Immature natural killer cell (primary cell): ENCODE measurements around the gene HPSE2. TPM values are rescaled to one million over a fixed set of nuclear protein-coding genes. Genes with fewer than 3 reads are reported as not detected.

Experiments used
- DNase-seq, 3 donors: peaks; one replicate each; pipeline ENCODE4 v3.0.0; 2022; ENCODE audit warnings: mixed read lengths in 1 of 3
- H3K27ac Mint-ChIP-seq, 6 donors: one replicate each; pipeline ENCODE4 v1.8.0; 2020; ENCODE audit warnings: mixed read lengths in 6 of 6, mild to moderate bottlenecking in 5 of 6, inconsistent platforms in 4 of 6, moderate library complexity in 3 of 6
- H3K27me3 Mint-ChIP-seq, 3 donors: one replicate each; pipeline ENCODE4 v1.8.0; 2020 to 2021; ENCODE audit warnings: low read depth in 3 of 3, mild to moderate bottlenecking in 3 of 3, mixed read lengths in 3 of 3, moderate library complexity in 3 of 3, inconsistent platforms in 1 of 3
- H3K36me3 Mint-ChIP-seq, 3 donors: one replicate each; pipeline ENCODE4 v1.8.0; 2020; ENCODE audit warnings: mixed read lengths in 3 of 3, inconsistent platforms in 2 of 3, mild to moderate bottlenecking in 2 of 3
- H3K4me1 Mint-ChIP-seq, 2 donors: one replicate each; pipeline ENCODE4 v1.8.0; 2020; ENCODE audit warnings: inconsistent platforms in 2 of 2, mild to moderate bottlenecking in 2 of 2, mixed read lengths in 2 of 2, moderate library complexity in 1 of 2
- H3K4me3 Mint-ChIP-seq, 5 donors: one replicate each; pipeline ENCODE4 v1.8.0; 2020; ENCODE audit warnings: mild to moderate bottlenecking in 5 of 5, mixed read lengths in 5 of 5, inconsistent platforms in 3 of 5, moderate library complexity in 3 of 5
- H3K9me3 Mint-ChIP-seq, 6 donors: one replicate each; pipeline ENCODE4 v1.8.0; 2020; ENCODE audit warnings: mild to moderate bottlenecking in 6 of 6, mixed read lengths in 6 of 6, inconsistent platforms in 4 of 6, moderate library complexity in 3 of 6
- polyA plus RNA-seq, 3 donors: library from polyadenylated mRNA; unstranded; fragments of 300-500 nt; fragmentation: Illumina TruSeq; gene quantifications; one replicate each; pipeline ENCODE4 v1.2.3, GENCODE V29; 2021

HPSE2 gene
- polyA plus RNA-seq, 3 donors from 2014 or later = not detected

- no peaks in the 10 kb centered on the region for H3K36me3 Mint-ChIP-seq
- H3K9me3 Mint-ChIP-seq = peaks cover 0 to 9% (median 2%) of the 10 kb centered on the region in 6 donors
- H3K27me3 Mint-ChIP-seq = peaks cover 0 to 3% (median 0%) of the 10 kb centered on the region in 3 donors
- H3K27ac Mint-ChIP-seq = no peak overlapping the region
- H3K4me3 Mint-ChIP-seq = no peak overlapping the region
- H3K4me1 Mint-ChIP-seq = no peaks in the 10 kb centered on the region
- no peak for DNase-seq
Measured at GRCh38 chr10:98878418-98878817, 357.2 kb downstream of the HPSE2 start.

- no peak for DNase-seq
- no peak overlapping the region for H3K27ac Mint-ChIP-seq
- H3K36me3 Mint-ChIP-seq = no peaks in the 10 kb centered on the region
- peaks cover 0 to 3% (median 0%) of the 10 kb centered on the region in 3 donors for H3K27me3 Mint-ChIP-seq
- H3K9me3 Mint-ChIP-seq = peaks cover 0 to 6% (median 1%) of the 10 kb centered on the region in 6 donors
- no peaks in the 10 kb centered on the region for H3K4me1 Mint-ChIP-seq
- H3K4me3 Mint-ChIP-seq = no peak overlapping the region
Measured at GRCh38 chr10:98861962-98862361, 373.7 kb downstream of the HPSE2 start.

- Mint-ChIP-seq H3K4me3 (no peak overlapping the region), H3K9me3 (peaks cover 0 to 6% (median 0%) of the 10 kb centered on the region in 6 donors), H3K27me3 (peaks cover 0 to 5% (median 1%) of the 10 kb centered on the region in 3 donors), H3K36me3 (no peaks in the 10 kb centered on the region), H3K4me1 (no peaks in the 10 kb centered on the region), H3K27ac (no peak overlapping the region)
- DNase-seq = no peak
Measured at GRCh38 chr10:98858525-98858924, 377.1 kb downstream of the HPSE2 start.

- Mint-ChIP-seq H3K27ac (no peak overlapping the region), H3K27me3 (peaks cover 0 to 2% (median 1%) of the 10 kb centered on the region in 3 donors), H3K4me1 (no peaks in the 10 kb centered on the region), H3K9me3 (peaks cover 0 to 3% (median 0%) of the 10 kb centered on the region in 6 donors), H3K36me3 (no peaks in the 10 kb centered on the region), H3K4me3 (no peak overlapping the region)
- no peak for DNase-seq
Measured at GRCh38 chr10:98855403-98856189, 380.1 kb downstream of the HPSE2 start.

GRCh38 chr10:98852686-98853085 lies 383.0 kb downstream of the HPSE2 start:
- no peak for DNase-seq
- Mint-ChIP-seq H3K27me3 (peaks cover 0 to 2% (median 1%) of the 10 kb centered on the region in 3 donors), H3K27ac (no peak overlapping the region), H3K4me3 (no peak overlapping the region), H3K9me3 (peaks cover 0 to 3% (median 0%) of the 10 kb centered on the region in 6 donors), H3K36me3 (no peaks in the 10 kb centered on the region), H3K4me1 (no peaks in the 10 kb centered on the region)

- Mint-ChIP-seq H3K9me3 (peaks cover 0 to 3% (median 0%) of the 10 kb centered on the region in 6 donors), H3K4me1 (no peaks in the 10 kb centered on the region), H3K27ac (no peak overlapping the region), H3K27me3 (no peaks in the 10 kb centered on the region), H3K36me3 (no peaks in the 10 kb centered on the region), H3K4me3 (no peak overlapping the region)
- DNase-seq = no peak
Measured at GRCh38 chr10:98848361-98848760, 387.3 kb downstream of the HPSE2 start.

GRCh38 chr10:98846787-98847186 lies 388.9 kb downstream of the HPSE2 start:
- H3K36me3 Mint-ChIP-seq = no peaks in the 10 kb centered on the region
- H3K4me3 Mint-ChIP-seq = no peak overlapping the region
- H3K4me1 Mint-ChIP-seq = no peaks in the 10 kb centered on the region
- no peaks in the 10 kb centered on the region for H3K27me3 Mint-ChIP-seq
- no peak for DNase-seq
- peaks cover 0 to 3% (median 0%) of the 10 kb centered on the region in 6 donors for H3K9me3 Mint-ChIP-seq
- no peak overlapping the region for H3K27ac Mint-ChIP-seq

GRCh38 chr10:98833542-98833941 lies 402.1 kb downstream of the HPSE2 start:
- no peaks in the 10 kb centered on the region for H3K36me3 Mint-ChIP-seq
- peaks cover 0 to 3% (median 0%) of the 10 kb centered on the region in 3 donors for H3K27me3 Mint-ChIP-seq
- H3K4me1 Mint-ChIP-seq = no peaks in the 10 kb centered on the region
- DNase-seq = no peak
- H3K9me3 Mint-ChIP-seq = peaks cover 0 to 5% (median 1%) of the 10 kb centered on the region in 6 donors
- H3K27ac Mint-ChIP-seq = no peak overlapping the region
- H3K4me3 Mint-ChIP-seq = no peak overlapping the region

- Mint-ChIP-seq H3K27ac (no peak overlapping the region), H3K27me3 (peaks cover 0 to 3% (median 0%) of the 10 kb centered on the region in 3 donors), H3K4me1 (no peaks in the 10 kb centered on the region), H3K9me3 (peaks cover 0 to 12% (median 1%) of the 10 kb centered on the region in 6 donors), H3K36me3 (no peaks in the 10 kb centered on the region), H3K4me3 (no peak overlapping the region)
- no peak for DNase-seq
Measured at GRCh38 chr10:98832738-98833137, 402.9 kb downstream of the HPSE2 start.

GRCh38 chr10:98832196-98832595 lies 403.5 kb downstream of the HPSE2 start:
- DNase-seq = no peak
- Mint-ChIP-seq H3K4me3 (no peak overlapping the region), H3K36me3 (no peaks in the 10 kb centered on the region), H3K27ac (no peak overlapping the region), H3K4me1 (no peaks in the 10 kb centered on the region), H3K27me3 (peaks cover 0 to 3% (median 0%) of the 10 kb centered on the region in 3 donors), H3K9me3 (peaks cover 0 to 12% (median under 1%) of the 10 kb centered on the region in 6 donors)

- H3K27ac Mint-ChIP-seq = no peak overlapping the region
- no peaks in the 10 kb centered on the region for H3K36me3 Mint-ChIP-seq
- DNase-seq = no peak
- H3K9me3 Mint-ChIP-seq = peaks cover 0 to 12% (median under 1%) of the 10 kb centered on the region in 6 donors
- H3K4me3 Mint-ChIP-seq = no peak overlapping the region
- peaks cover 0 to 1% (median 0%) of the 10 kb centered on the region in 3 donors for H3K27me3 Mint-ChIP-seq
- no peaks in the 10 kb centered on the region for H3K4me1 Mint-ChIP-seq
Measured at GRCh38 chr10:98831391-98831790, 404.3 kb downstream of the HPSE2 start.

GRCh38 chr10:98825741-98826140 lies 409.9 kb downstream of the HPSE2 start:
- DNase-seq = no peak
- H3K36me3 Mint-ChIP-seq = no peaks in the 10 kb centered on the region
- H3K27me3 Mint-ChIP-seq = peaks cover 1 to 2% (median 1%) of the 10 kb centered on the region in 3 donors
- peaks cover 0 to 16% (median 2%) of the 10 kb centered on the region in 6 donors for H3K9me3 Mint-ChIP-seq
- no peaks in the 10 kb centered on the region for H3K4me1 Mint-ChIP-seq
- H3K4me3 Mint-ChIP-seq = no peak overlapping the region
- H3K27ac Mint-ChIP-seq = no peak overlapping the region

GRCh38 chr10:98817396-98817795 lies 418.3 kb downstream of the HPSE2 start:
- DNase-seq = no peak
- no peak overlapping the region for H3K27ac Mint-ChIP-seq
- H3K36me3 Mint-ChIP-seq = no peaks in the 10 kb centered on the region
- H3K4me3 Mint-ChIP-seq = no peak overlapping the region
- H3K9me3 Mint-ChIP-seq = peaks cover 0 to 2% (median 0%) of the 10 kb centered on the region in 6 donors
- peaks cover 0 to 11% (median 0%) of the 10 kb centered on the region in 3 donors for H3K27me3 Mint-ChIP-seq
- H3K4me1 Mint-ChIP-seq = no peaks in the 10 kb centered on the region

GRCh38 chr10:98815039-98815885 lies 420.4 kb downstream of the HPSE2 start:
- H3K27ac Mint-ChIP-seq = no peak overlapping the region
- no peak for DNase-seq
- H3K9me3 Mint-ChIP-seq = peaks cover 0 to 2% (median 0%) of the 10 kb centered on the region in 6 donors
- no peaks in the 10 kb centered on the region for H3K36me3 Mint-ChIP-seq
- H3K4me1 Mint-ChIP-seq = no peaks in the 10 kb centered on the region
- H3K27me3 Mint-ChIP-seq = peaks cover 0 to 10% (median 3%) of the 10 kb centered on the region in 3 donors
- no peak overlapping the region for H3K4me3 Mint-ChIP-seq
